Measurements from ENCODE around the gene MTUS2. TPM values are rescaled to one million over a fixed set of nuclear protein-coding genes. Genes with fewer than 3 reads are reported as not detected.

Gene MTUS2
- polyA plus RNA-seq, 2 of the 4 experiments (the other 2 are of a cell fraction) = not detected

- TF ChIP-seq HES2 (IDR thresholded peaks at IDR 0.05) (no peak), EHMT2 (IDR thresholded peaks at IDR 0.05; ENCODE audit: low read depth) (no peak), ZC3H11A (IDR thresholded peaks at IDR 0.05) (no peak), NR3C1 (IDR thresholded peaks at IDR 0.05) (no peak), ZNF302 (CRISPR knock-in tag; IDR thresholded peaks at IDR 0.05) (no peak), NFE2L2 (conservative IDR thresholded peaks at IDR 0.05; ENCODE audit: low read length) (no peak), ZFP36 (IDR thresholded peaks at IDR 0.05; ENCODE audit: borderline replicate concordance, partially characterized antibody) (no peak)
- Histone ChIP-seq H3K27ac (no peak overlapping the region), H3K9me3 (no peaks in the 10 kb centered on the region), H3K4me1 (no peaks in the 10 kb centered on the region), H3K4me3 (no peak overlapping the region), H3K4me2 (no peak overlapping the region)
- FAIRE-seq (no peak), DNase-seq (ENCODE audit: low read depth in 1 of 2, low spot score in 1 of 2) (no peak), ATAC-seq (no peak)
- POLR2A ChIA-PET = no interaction called here
- CTCF ChIA-PET = no interaction called here
These were observed 407.4 kb downstream of the MTUS2 start for GRCh38 chr13:29227576-29227975.

- no peak for DNase-seq (ENCODE audit: low read depth in 1 of 2, low spot score in 1 of 2)
- no peak for FAIRE-seq
- whole genome bisulfite sequencing (ENCODE audit: missing lambda C conversion rate) = 4% methylated on average over 3 of the region's 3 CpGs
- Histone ChIP-seq H3K4me2 (no peak overlapping the region), H3K4me1 (no peaks in the 10 kb centered on the region), H3K9me3 (no peaks in the 10 kb centered on the region), H3K4me3 (no peak overlapping the region), H3K27ac (no peak overlapping the region)
- ChIA-PET CTCF (no interaction called here), POLR2A (no interaction called here)
- ATAC-seq = no peak
- TF ChIP-seq ESRRA (IDR thresholded peaks at IDR 0.05; ENCODE audit: borderline replicate concordance, low read length) (no peak), MAFK (IDR thresholded peaks at IDR 0.05; ENCODE audit: partially characterized antibody) (peak; percentile 43), JUNB (IDR thresholded peaks at IDR 0.05) (no peak)
These were observed 410.2 kb downstream of the MTUS2 start for GRCh38 chr13:29230299-29230845.

- ChIA-PET CTCF (no interaction called here), POLR2A (no interaction called here)
- no peak for ATAC-seq
These were observed 419.8 kb downstream of the MTUS2 start for GRCh38 chr13:29239653-29240525.

More at GRCh38 chr13:29239653-29240525, 419.8 kb downstream of the MTUS2 start:
- Histone ChIP-seq H3K4me2 (no peak overlapping the region), H3K27ac (no peak overlapping the region), H3K4me3 (no peak overlapping the region), H3K9me3 (no peaks in the 10 kb centered on the region), H3K4me1 (no peaks in the 10 kb centered on the region)
- FAIRE-seq (no peak), DNase-seq (ENCODE audit: low read depth in 1 of 2, low spot score in 1 of 2) (no peak)
- TF ChIP-seq RARB (CRISPR knock-in tag; IDR thresholded peaks at IDR 0.05) (no peak), FOSL2 (IDR thresholded peaks at IDR 0.05) (no peak), FOSL2 (CRISPR knock-in tag; IDR thresholded peaks at IDR 0.05) (no peak), SREBF2 (IDR thresholded peaks at IDR 0.05) (no peak), MAX (IDR thresholded peaks at IDR 0.05) (no peak), HOXB13 (CRISPR knock-in tag; IDR thresholded peaks at IDR 0.05; ENCODE audit: low read depth) (no peak), HEYL (CRISPR knock-in tag; IDR thresholded peaks at IDR 0.05) (no peak), CTCF (IDR thresholded peaks at IDR 0.05) (no peak), NPAS2 (CRISPR knock-in tag; IDR thresholded peaks at IDR 0.05; ENCODE audit: borderline replicate concordance) (no peak), ZNF302 (CRISPR knock-in tag; IDR thresholded peaks at IDR 0.05) (no peak), HMGXB4 (CRISPR knock-in tag; IDR thresholded peaks at IDR 0.05; ENCODE audit: borderline replicate concordance) (no peak)
- 2% methylated on average over 3 of the region's 3 CpGs for WGBS (ENCODE audit: missing lambda C conversion rate)
